DMS79 treated with DMSO at 0.1 percent for 48 hours (cell line): ENCODE measurements around the gene TBR1.

ENCODE experiments used
- DNase-seq: peaks from one replicate; lab custom pipeline; 2025; lab: John Stamatoyannopoulos, UW

Gene TBR1

GRCh38 chr2:161427664-161428587, 11.8 kb downstream of the TBR1 start:
- DNase-seq, result no peak

- no peak for DNase-seq
Measured at GRCh38 chr2:161430386-161430785, 14.3 kb downstream of the TBR1 start.

- DNase-seq, result no peak
Measured at GRCh38 chr2:161432107-161432506, 16.0 kb downstream of the TBR1 start.

DNA sequence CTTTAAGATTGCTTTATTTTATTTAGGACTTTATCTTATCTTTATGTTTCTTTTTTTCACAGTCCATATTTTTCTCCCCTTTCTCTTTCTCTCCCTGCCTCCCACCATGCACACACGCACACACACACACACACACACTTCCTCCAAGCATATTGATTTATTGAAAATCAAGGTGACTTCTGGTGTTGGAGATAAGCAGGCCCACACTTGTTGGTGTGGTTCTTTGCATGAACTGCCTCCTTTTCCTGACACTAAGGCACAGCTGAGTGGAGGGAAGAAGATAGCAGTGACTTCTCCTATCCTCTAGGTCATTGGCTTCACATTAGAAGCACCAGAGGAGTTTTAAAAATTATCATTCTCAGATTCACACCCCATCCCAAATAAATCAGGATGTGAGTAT, 18.0 kb downstream of the TBR1 start:
- DNase-seq, result no peak

GRCh38 chr2:161436411-161436810, 20.3 kb downstream of the TBR1 start:
- DNase-seq, result no peak

DNA sequence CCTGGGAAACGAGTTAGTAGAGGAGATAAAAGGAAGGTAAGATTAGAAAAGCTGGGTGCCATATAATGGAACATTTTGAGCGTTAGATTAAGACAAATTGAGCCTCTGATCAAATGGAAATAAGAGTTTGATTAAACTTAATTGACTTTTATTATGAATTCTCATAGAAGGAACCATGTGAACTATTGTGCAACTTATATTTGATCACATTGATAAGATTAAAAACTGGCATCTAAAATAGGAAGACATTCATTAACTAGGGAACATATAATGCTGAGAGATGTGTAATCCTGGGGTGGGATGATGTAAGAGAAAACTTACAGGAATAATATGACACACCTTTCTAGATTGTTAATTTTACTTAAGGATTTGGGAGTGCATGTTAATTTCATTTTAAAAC, 22.5 kb downstream of the TBR1 start:
- no peak for DNase-seq

DNA sequence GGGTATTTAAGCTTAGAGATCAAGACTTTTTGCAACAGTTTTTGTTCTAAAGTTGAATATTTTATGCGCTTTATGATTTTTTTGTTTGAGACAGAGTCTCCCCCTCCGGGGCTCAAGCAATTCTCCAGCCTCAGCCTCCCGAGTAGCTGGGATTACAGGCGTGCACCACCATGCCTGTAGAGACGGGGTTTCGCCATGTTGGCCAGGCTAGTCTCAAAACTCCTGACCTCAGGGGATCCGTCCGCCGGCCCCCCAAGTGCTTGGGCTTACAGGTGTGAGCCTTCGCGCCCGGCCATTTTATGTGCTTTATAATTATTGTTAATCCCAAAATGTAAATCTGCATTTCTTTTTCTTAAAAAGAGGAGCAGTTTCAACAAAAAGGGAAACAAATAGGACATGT, 29.0 kb downstream of the TBR1 start:
- DNase-seq, result no peak

DNA sequence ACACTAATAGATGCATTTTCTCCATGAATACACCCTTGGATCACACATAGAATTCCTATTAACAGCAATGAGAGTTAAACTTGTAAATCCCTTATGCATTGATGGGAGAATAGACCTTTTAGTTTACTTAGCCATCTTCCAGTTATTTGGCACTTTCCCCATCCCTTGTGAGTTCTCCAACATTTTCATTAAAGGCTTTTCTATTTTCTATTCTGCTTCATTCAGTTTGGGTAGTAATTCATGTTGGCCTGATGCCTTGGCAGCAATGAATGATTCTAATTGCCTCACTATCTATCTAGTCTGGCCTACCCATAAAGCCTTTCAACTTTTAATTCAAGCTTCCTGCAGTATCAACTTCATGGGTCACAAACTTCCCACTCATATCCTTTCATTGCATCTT, 32.3 kb downstream of the TBR1 start:
- DNase-seq, result no peak

DNA sequence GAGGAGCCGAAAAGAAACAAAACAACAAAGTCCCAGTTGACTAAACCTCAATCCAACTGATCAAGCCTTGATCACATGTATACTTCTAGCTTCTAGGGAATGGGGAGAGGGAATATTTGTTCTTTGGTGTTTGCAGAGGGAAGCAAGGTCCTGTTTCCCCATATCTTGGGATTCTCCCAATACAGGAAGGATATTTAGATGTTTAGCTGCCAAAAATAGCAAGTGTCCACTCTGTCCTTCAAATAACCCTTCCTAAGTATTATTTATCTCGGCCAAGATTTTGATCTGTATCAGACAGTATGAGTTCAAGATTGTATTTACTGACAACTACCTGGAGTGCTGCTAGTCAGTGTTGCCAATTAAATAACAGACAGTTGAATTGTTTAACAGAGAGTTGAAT, 55.5 kb downstream of the TBR1 start:
- no peak for DNase-seq

DNA sequence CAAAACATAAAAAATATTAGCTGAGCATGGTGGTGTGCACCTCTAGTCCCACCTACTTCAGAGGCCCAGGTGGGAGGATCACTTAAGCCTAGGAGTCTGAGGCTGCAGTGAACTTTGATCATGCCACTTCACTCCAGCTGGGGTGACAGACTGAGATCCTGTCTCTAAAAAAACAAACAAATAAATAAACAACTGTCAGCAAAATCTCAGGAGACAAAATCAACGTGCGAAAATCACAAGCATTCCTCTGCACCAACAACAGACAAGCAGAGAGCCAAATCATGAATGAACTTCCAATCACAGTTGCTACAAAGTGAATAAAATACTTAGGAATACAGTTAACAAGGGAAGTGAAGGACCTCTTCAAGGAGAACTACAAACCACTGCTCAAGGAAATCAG, 58.8 kb downstream of the TBR1 start:
- DNase-seq, result no peak
